GM12873 (cell line): ENCODE measurements around the gene MYO10.

Source experiments
- CTCF ChIP-seq: IDR thresholded peaks from 2 replicates; pipeline ENCODE4 v1.5.1; 2012; ENCODE audit warnings: low read depth, mild to moderate bottlenecking, moderate library complexity, low read length, control low read depth; ENCODE audit not compliant: insufficient read depth; ENCODE audit errors: missing control alignments

The MYO10 gene

DNA sequence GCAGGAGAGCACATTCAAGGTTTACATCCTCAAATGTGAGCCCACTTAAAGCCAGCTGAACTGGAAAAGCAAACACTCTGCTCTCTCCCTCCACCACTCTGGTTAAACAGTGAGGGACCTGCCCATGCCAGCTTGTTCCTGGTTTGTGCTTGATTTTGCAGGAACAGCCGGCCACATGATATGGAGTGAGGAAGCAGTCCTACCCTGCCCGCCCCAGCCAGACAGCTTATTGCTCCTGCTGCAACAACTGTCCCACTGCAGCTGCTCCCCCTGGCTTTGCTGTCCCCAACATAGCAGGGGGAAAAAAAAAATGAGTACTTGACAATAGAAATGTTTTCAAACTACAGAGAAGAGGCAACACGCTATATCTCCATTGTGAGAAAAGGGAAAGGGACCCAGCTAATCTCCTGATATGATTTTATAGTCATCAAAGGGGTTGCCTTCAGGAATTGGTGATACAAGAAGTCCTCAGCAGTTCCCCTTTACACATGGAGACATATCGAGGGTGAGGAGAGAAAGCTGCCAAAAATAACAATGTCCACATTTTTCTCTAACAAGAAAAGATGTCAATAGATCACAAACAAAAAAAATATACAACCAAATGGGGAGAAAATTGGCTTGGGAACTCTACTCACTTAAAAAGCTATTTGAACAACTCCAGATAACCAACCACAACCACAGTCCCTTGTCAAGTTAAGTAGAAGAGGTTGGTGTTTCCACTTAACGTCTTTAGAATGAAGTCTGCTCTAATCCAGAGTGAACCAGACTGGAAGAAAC is 4.6 kb downstream of the MYO10 start:
- no peak for TF ChIP-seq CTCF

GRCh38 chr5:16930496-16930895 is 5.6 kb downstream of the MYO10 start:
- no peak for TF ChIP-seq CTCF

DNA sequence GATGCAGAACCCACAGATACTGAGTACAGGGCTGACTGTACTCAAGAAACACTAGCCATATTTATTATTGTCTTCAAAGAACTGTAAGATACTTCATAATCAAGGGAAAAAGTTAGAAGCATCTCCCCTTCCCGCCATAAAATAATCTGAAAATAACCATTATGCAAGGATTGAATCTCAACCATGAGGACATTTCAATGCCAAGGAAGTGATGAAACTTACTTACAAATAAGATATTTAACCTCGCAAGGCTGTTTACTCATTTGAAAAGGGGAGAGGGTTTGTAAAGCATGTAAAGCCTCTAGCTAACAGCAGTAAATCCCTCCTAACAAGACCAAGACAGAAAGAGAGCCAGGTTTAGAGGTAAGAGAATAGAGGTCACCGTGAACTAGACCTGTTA is 6.3 kb downstream of the MYO10 start:
- no peak for TF ChIP-seq CTCF

GRCh38 chr5:16929347-16929746 is 6.7 kb downstream of the MYO10 start:
- no peak for TF ChIP-seq CTCF

- no peak for TF ChIP-seq CTCF
Observed at GRCh38 chr5:16927613-16928012, 8.5 kb downstream of the MYO10 start.

DNA sequence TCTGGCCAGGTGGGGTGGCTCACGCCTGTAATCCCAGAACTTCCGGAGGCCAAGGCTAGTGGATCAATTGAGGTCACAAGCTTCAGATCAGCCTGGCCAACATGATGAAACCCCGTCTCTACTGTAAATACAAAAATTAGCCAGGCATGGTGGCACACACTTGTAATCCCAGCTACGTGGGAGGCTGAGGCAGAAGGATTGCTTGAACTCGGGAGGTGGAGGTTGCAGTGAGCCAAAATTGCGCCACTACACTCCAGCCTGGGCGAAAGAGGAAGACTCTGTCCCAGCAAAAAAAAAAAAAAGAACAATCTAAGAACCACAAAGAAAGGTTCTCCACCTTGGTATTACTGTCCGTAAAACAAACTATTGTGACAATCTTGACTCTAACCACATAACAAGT is 9.7 kb downstream of the MYO10 start:
- no peak for TF ChIP-seq CTCF

GRCh38 chr5:16924206-16924605 is 11.9 kb downstream of the MYO10 start:
- no peak for TF ChIP-seq CTCF

GRCh38 chr5:16922430-16922829 is 13.7 kb downstream of the MYO10 start:
- TF ChIP-seq CTCF: no peak
